Limb (tissue), 2 donors: Measurements from ENCODE around the gene BBS9.
"Not testable (repeated sequence)": the region's sequence is repeated elsewhere in the genome, so short reads cannot be mapped to it uniquely, and the experiment has no call there.

Experiments used
- DNase-seq, 2 donors: peaks; one replicate each; pipeline ENCODE4 v3.0.0-alpha.2; 2016; ENCODE audit errors: extremely low spot score in 2 of 2

BBS9 gene

GRCh38 chr7:33195264-33195663 is 65.9 kb downstream of the BBS9 start:
- DNase-seq: no peak

- DNase-seq: no peak
Observed at GRCh38 chr7:33196221-33196620, 66.9 kb downstream of the BBS9 start.

- DNase-seq: no peak
Observed at GRCh38 chr7:33200282-33200681, 70.9 kb downstream of the BBS9 start.

- DNase-seq: no peak
Observed at GRCh38 chr7:33201821-33202220, 72.5 kb downstream of the BBS9 start.

- no peak for DNase-seq
Observed at GRCh38 chr7:33210958-33211357, 81.6 kb downstream of the BBS9 start.

GRCh38 chr7:33212144-33212543 is 82.8 kb downstream of the BBS9 start:
- no peak for DNase-seq

- DNase-seq: no peak
Observed at GRCh38 chr7:33215992-33216391, 86.6 kb downstream of the BBS9 start.

- no peak for DNase-seq
Observed at GRCh38 chr7:33217595-33217994, 88.2 kb downstream of the BBS9 start.

GRCh38 chr7:33218841-33219535 is 89.6 kb downstream of the BBS9 start:
- not testable (repeated sequence) for DNase-seq

- no peak for DNase-seq
Observed at GRCh38 chr7:33220231-33220630, 90.9 kb downstream of the BBS9 start.

GRCh38 chr7:33221390-33221789 is 92.0 kb downstream of the BBS9 start:
- DNase-seq: no peak

GRCh38 chr7:33232632-33233145 is 103.3 kb downstream of the BBS9 start:
- no peak for DNase-seq

- no peak for DNase-seq
Observed at GRCh38 chr7:33233659-33234058, 104.3 kb downstream of the BBS9 start.

- no peak for DNase-seq
Observed at GRCh38 chr7:33237036-33237435, 107.7 kb downstream of the BBS9 start.

- peak in 1 of 2 donors; percentile 87 for DNase-seq
Observed at GRCh38 chr7:33243319-33243881, 114.0 kb downstream of the BBS9 start.

- DNase-seq: peak in 1 of 2 donors; percentile 62
Observed at GRCh38 chr7:33248671-33249070, 119.3 kb downstream of the BBS9 start.

GRCh38 chr7:33250421-33250871 is 121.1 kb downstream of the BBS9 start:
- DNase-seq: peak in 1 of 2 donors; percentile 80

- DNase-seq: no peak
Observed at GRCh38 chr7:33251301-33251700, 121.9 kb downstream of the BBS9 start.

- no peak for DNase-seq
Observed at GRCh38 chr7:33258491-33258951, 129.2 kb downstream of the BBS9 start.

GRCh38 chr7:33261585-33261984 is 132.2 kb downstream of the BBS9 start:
- DNase-seq: no peak

GRCh38 chr7:33262476-33262875 is 133.1 kb downstream of the BBS9 start:
- no peak for DNase-seq

- DNase-seq: not testable (repeated sequence)
Observed at GRCh38 chr7:33271839-33272371, 142.5 kb downstream of the BBS9 start.

- no peak for DNase-seq
Observed at GRCh38 chr7:33273356-33273755, 144.0 kb downstream of the BBS9 start.
